Activated T-cell treated with anti-CD3 and anti-CD28 coated beads, Interleukin-2, amount 50 U/mL, for 4 hours (primary cell): ENCODE data around the gene SFXN3. TPM values are rescaled to one million over a fixed set of nuclear protein-coding genes. Genes with fewer than 3 reads are reported as not detected.

Experiments used
- ATAC-seq, 2 donors: fragments of 200-7000 bp; cut with Tn5 transposase; one replicate each; pipeline ENCODE4 v1.10.0; 2021
- DNase-seq: peaks from one replicate; pipeline ENCODE4 v3.0.0-alpha.2; 2020
- H3K27me3 Mint-ChIP-seq: one replicate; pipeline ENCODE4 v1.8.0; 2021; ENCODE audit warnings: low read depth, mixed read lengths
- H3K36me3 Mint-ChIP-seq: one replicate; pipeline ENCODE4 v1.8.0; 2022; ENCODE audit warnings: mixed read lengths; ENCODE audit not compliant: insufficient read depth
- H3K4me1 Mint-ChIP-seq: one replicate; pipeline ENCODE4 v1.8.0; 2021; ENCODE audit warnings: low read depth, mixed read lengths
- H3K4me3 Mint-ChIP-seq: one replicate; pipeline ENCODE4 v1.8.0; 2021; ENCODE audit warnings: mild to moderate bottlenecking, moderate library complexity, mixed read lengths
- H3K9me3 Mint-ChIP-seq: one replicate; pipeline ENCODE4 v1.8.0; 2021; ENCODE audit warnings: mixed read lengths
- total RNA-seq, 3 donors: library from RNA; stranded (reverse); gene quantifications; one replicate each; pipeline ENCODE4 v1.2.1, GENCODE V29; 2021

The SFXN3 gene
- total RNA-seq, 3 donors from 2014 or later: 8.7 to 9.8 (median 9.7) TPM

GRCh38 chr10:101018118-101018599 lies 12.9 kb upstream of the SFXN3 start:
- no peaks in the 10 kb centered on the region for H3K36me3 Mint-ChIP-seq
- H3K9me3 Mint-ChIP-seq: no peaks in the 10 kb centered on the region
- ATAC-seq (no peak), DNase-seq (no peak)
- peaks cover 23% of the 10 kb centered on the region for H3K4me1 Mint-ChIP-seq
- H3K4me3 Mint-ChIP-seq: no peak overlapping the region
- peaks cover 51% of the 10 kb centered on the region for H3K27me3 Mint-ChIP-seq

GRCh38 chr10:101018600-101019439 lies 12.2 kb upstream of the SFXN3 start:
- Mint-ChIP-seq H3K27me3 (peaks cover 51% of the 10 kb centered on the region), H3K4me3 (no peak overlapping the region), H3K4me1 (peaks cover 20% of the 10 kb centered on the region), H3K9me3 (no peaks in the 10 kb centered on the region), H3K36me3 (no peaks in the 10 kb centered on the region)
- DNase-seq (peak; percentile 71), ATAC-seq (peak; percentile 71 to 77)

GRCh38 chr10:101019440-101019703 lies 11.7 kb upstream of the SFXN3 start:
- ATAC-seq: no peak
- peaks cover 15% of the 10 kb centered on the region for H3K4me1 Mint-ChIP-seq
- peaks cover 51% of the 10 kb centered on the region for H3K27me3 Mint-ChIP-seq
- no peak overlapping the region for H3K4me3 Mint-ChIP-seq
- no peaks in the 10 kb centered on the region for H3K36me3 Mint-ChIP-seq
- H3K9me3 Mint-ChIP-seq: no peaks in the 10 kb centered on the region
- no peak for DNase-seq

GRCh38 chr10:101020427-101021075 lies 10.5 kb upstream of the SFXN3 start:
- ATAC-seq: no peak
- DNase-seq: no peak
- no peaks in the 10 kb centered on the region for H3K36me3 Mint-ChIP-seq
- no peaks in the 10 kb centered on the region for H3K9me3 Mint-ChIP-seq
- peaks cover 48% of the 10 kb centered on the region for H3K27me3 Mint-ChIP-seq
- H3K4me3 Mint-ChIP-seq: no peak overlapping the region
- H3K4me1 Mint-ChIP-seq: peaks cover 5% of the 10 kb centered on the region

GRCh38 chr10:101021239-101021638 lies 9.8 kb upstream of the SFXN3 start:
- no peak for DNase-seq
- Mint-ChIP-seq H3K4me1 (peaks cover 5% of the 10 kb centered on the region), H3K9me3 (no peaks in the 10 kb centered on the region), H3K36me3 (no peaks in the 10 kb centered on the region), H3K4me3 (no peak overlapping the region), H3K27me3 (peaks cover 43% of the 10 kb centered on the region)
- no peak for ATAC-seq

- no peaks in the 10 kb centered on the region for H3K36me3 Mint-ChIP-seq
- DNase-seq (no peak), ATAC-seq (no peak)
- no peak overlapping the region for H3K4me3 Mint-ChIP-seq
- H3K9me3 Mint-ChIP-seq: no peaks in the 10 kb centered on the region
- H3K27me3 Mint-ChIP-seq: peaks cover 38% of the 10 kb centered on the region
- H3K4me1 Mint-ChIP-seq: peaks cover 5% of the 10 kb centered on the region
These were observed 9.3 kb upstream of the SFXN3 start for GRCh38 chr10:101021692-101022251.

- peaks cover 25% of the 10 kb centered on the region for H3K27me3 Mint-ChIP-seq
- H3K4me3 Mint-ChIP-seq: no peak overlapping the region
- no peaks in the 10 kb centered on the region for H3K9me3 Mint-ChIP-seq
- ATAC-seq (no peak), DNase-seq (no peak)
- peaks cover 5% of the 10 kb centered on the region for H3K4me1 Mint-ChIP-seq
- H3K36me3 Mint-ChIP-seq: no peaks in the 10 kb centered on the region
These were observed 7.9 kb upstream of the SFXN3 start for GRCh38 chr10:101022967-101023705.

GRCh38 chr10:101027106-101027720 lies 3.8 kb upstream of the SFXN3 start:
- Mint-ChIP-seq H3K4me1 (peaks cover 10% of the 10 kb centered on the region), H3K27me3 (peaks cover under 1% of the 10 kb centered on the region), H3K4me3 (no peak overlapping the region), H3K36me3 (no peaks in the 10 kb centered on the region), H3K9me3 (no peaks in the 10 kb centered on the region)
- ATAC-seq: no peak
- no peak for DNase-seq

- H3K27me3 Mint-ChIP-seq: no peaks in the 10 kb centered on the region
- H3K4me1 Mint-ChIP-seq: peaks cover 22% of the 10 kb centered on the region
- ATAC-seq: no peak
- no peaks in the 10 kb centered on the region for H3K36me3 Mint-ChIP-seq
- no peaks in the 10 kb centered on the region for H3K9me3 Mint-ChIP-seq
- DNase-seq: no peak
- H3K4me3 Mint-ChIP-seq: no peak overlapping the region
These were observed 2.3 kb upstream of the SFXN3 start for GRCh38 chr10:101028446-101029337.

- Mint-ChIP-seq H3K4me3 (no peak overlapping the region), H3K9me3 (no peaks in the 10 kb centered on the region), H3K36me3 (no peaks in the 10 kb centered on the region), H3K4me1 (peaks cover 22% of the 10 kb centered on the region), H3K27me3 (no peaks in the 10 kb centered on the region)
- DNase-seq (no peak), ATAC-seq (no peak)
These were observed 1.3 kb upstream of the SFXN3 start for GRCh38 chr10:101029520-101030295.

GRCh38 chr10:101030496-101031127 lies 422 bp upstream of the SFXN3 start:
- Mint-ChIP-seq H3K27me3 (no peaks in the 10 kb centered on the region), H3K4me3 (peak overlapping the region; percentile 74), H3K9me3 (no peaks in the 10 kb centered on the region), H3K36me3 (peaks cover under 1% of the 10 kb centered on the region), H3K4me1 (peaks cover 22% of the 10 kb centered on the region)
- ATAC-seq (no peak), DNase-seq (no peak)

GRCh38 chr10:101031796-101032636 lies 982 bp downstream of the SFXN3 start:
- H3K9me3 Mint-ChIP-seq: no peaks in the 10 kb centered on the region
- ATAC-seq: peak; percentile 65 to 67
- H3K4me1 Mint-ChIP-seq: peaks cover 22% of the 10 kb centered on the region
- peak; percentile 67 for DNase-seq
- H3K36me3 Mint-ChIP-seq: peaks cover 6% of the 10 kb centered on the region
- H3K4me3 Mint-ChIP-seq: peak overlapping the region; percentile 74
- H3K27me3 Mint-ChIP-seq: no peaks in the 10 kb centered on the region
